SU-DHL-6 (cell line): ENCODE results near the gene PRPF18.

ENCODE experiments used
- H2AFZ ChIP-seq: fragments of 200-600 bp; sonication (generic); 2 replicates; pipeline ENCODE4 v1.6.1; 2014; ENCODE audit warnings: low read depth, mild to moderate bottlenecking, moderate library complexity, mixed read lengths, antibody characterized with exemption, low read length; ENCODE audit not compliant: severe bottlenecking
- H3F3A ChIP-seq: fragments of 200-600 bp; shearing (Covaris generic); 2 replicates; pipeline ENCODE4 v1.6.0; 2016; ENCODE audit warnings: antibody characterized with exemption, mild to moderate bottlenecking; ENCODE audit not compliant: insufficient read depth
- H3K27ac ChIP-seq: fragments of 200-600 bp; sonication (generic); 2 replicates; pipeline ENCODE4 v1.5.1; 2016; ENCODE audit warnings: low read depth, mild to moderate bottlenecking, low read length, moderate library complexity, mixed read lengths
- H3K27me3 ChIP-seq: fragments of 200-600 bp; sonication (generic), shearing (Covaris generic); 2 replicates; pipeline ENCODE4 v1.6.0; 2014; ENCODE audit warnings: mild to moderate bottlenecking, low read length
- H3K36me3 ChIP-seq: fragments of 200-600 bp; sonication (generic); 2 replicates; pipeline ENCODE4 v1.6.1; 2014; ENCODE audit warnings: mild to moderate bottlenecking, low read length, mixed read lengths
- H3K4me2 ChIP-seq: fragments of 300-600, 200-600 bp; shearing (Covaris generic), sonication (generic); 2 replicates; pipeline ENCODE4 v1.6.0; 2014; ENCODE audit warnings: low read length, low read depth, mild to moderate bottlenecking; ENCODE audit not compliant: poor library complexity, severe bottlenecking
- H3K4me3 ChIP-seq: fragments of 200-600 bp; sonication (generic); 2 replicates; pipeline ENCODE4 v1.5.1; 2014; ENCODE audit warnings: antibody characterized with exemption, low read length, mild to moderate bottlenecking, mixed read lengths; ENCODE audit not compliant: insufficient read depth, poor library complexity, severe bottlenecking
- H3K79me2 ChIP-seq: fragments of 200-600 bp; sonication (generic); 2 replicates; pipeline ENCODE4 v1.6.1; 2014; ENCODE audit warnings: mild to moderate bottlenecking, low read length, moderate library complexity; ENCODE audit not compliant: insufficient read depth
- H3K9ac ChIP-seq: fragments of 200-600 bp; sonication (generic); 2 replicates; pipeline ENCODE4 v1.7.0; 2014; ENCODE audit warnings: mild to moderate bottlenecking, low read length
- H3K9me2 ChIP-seq: fragments of 200-600 bp; sonication (generic); replicated peaks from 2 replicates; pipeline ENCODE4 v1.6.1; 2014; ENCODE audit warnings: low read length; ENCODE audit not compliant: insufficient read depth
- H3K9me3 ChIP-seq: fragments of 200-600 bp; sonication (generic); 2 replicates; pipeline ENCODE4 v1.6.1; 2014; ENCODE audit warnings: low read length, mixed read lengths; ENCODE audit not compliant: insufficient read depth
- H4K20me1 ChIP-seq: fragments of 200-600 bp; sonication (generic); 2 replicates; pipeline ENCODE4 v1.6.1; 2014; ENCODE audit warnings: low read depth, mild to moderate bottlenecking, antibody characterized with exemption, low read length, moderate library complexity, mixed read lengths
- CTCF ChIP-seq: fragments of 200-600 bp; sonication (generic); IDR thresholded peaks from one replicate; pipeline ENCODE4 v1.5.1; 2017; ENCODE audit warnings: antibody characterized with exemption, mild to moderate bottlenecking, low read length, moderate library complexity; ENCODE audit not compliant: insufficient read depth, poor library complexity, severe bottlenecking
- EZH2phosphoT487 ChIP-seq: fragments of 200-600 bp; sonication (generic), shearing (Covaris generic); conservative IDR thresholded peaks from 2 replicates; pipeline ENCODE4 v1.6.1; 2018; ENCODE audit warnings: mild to moderate bottlenecking, antibody characterized with exemption, low read length, moderate library complexity, mixed read lengths

The PRPF18 gene

GRCh38 chr10:13674645-13675588, 88.2 kb downstream of the PRPF18 start:
- no peak for TF ChIP-seq EZH2phosphoT487
- no peak for TF ChIP-seq CTCF
- H3K27ac ChIP-seq: no peak overlapping the region
- H3K27me3 ChIP-seq: no peaks in the 10 kb centered on the region
- H3K4me2 ChIP-seq: no peak overlapping the region
- no peak overlapping the region for H3K4me3 ChIP-seq
- H3K9me2 ChIP-seq: no peaks in the 10 kb centered on the region
- no peak overlapping the region for H3K9ac ChIP-seq
- no peaks in the 10 kb centered on the region for H3F3A ChIP-seq
- no peaks in the 10 kb centered on the region for H4K20me1 ChIP-seq
- H3K9me3 ChIP-seq: no peaks in the 10 kb centered on the region
- H3K36me3 ChIP-seq: no peaks in the 10 kb centered on the region
- H2AFZ ChIP-seq: no peak overlapping the region
- H3K79me2 ChIP-seq: no peaks in the 10 kb centered on the region

GRCh38 chr10:13678101-13678843, 91.5 kb downstream of the PRPF18 start:
- H4K20me1 ChIP-seq: no peaks in the 10 kb centered on the region
- H3K27me3 ChIP-seq: no peaks in the 10 kb centered on the region
- no peaks in the 10 kb centered on the region for H3K9me3 ChIP-seq
- no peak overlapping the region for H2AFZ ChIP-seq
- no peaks in the 10 kb centered on the region for H3K79me2 ChIP-seq
- H3K9ac ChIP-seq: no peak overlapping the region
- no peak overlapping the region for H3K27ac ChIP-seq
- no peak for TF ChIP-seq EZH2phosphoT487
- TF ChIP-seq CTCF: no peak
- H3K4me3 ChIP-seq: no peak overlapping the region
- H3K9me2 ChIP-seq: no peaks in the 10 kb centered on the region
- H3K36me3 ChIP-seq: no peaks in the 10 kb centered on the region
- no peak overlapping the region for H3K4me2 ChIP-seq
- no peaks in the 10 kb centered on the region for H3F3A ChIP-seq
